NCI-H146 treated with DMSO at 0.1 percent for 48 hours (cell line): ENCODE results near the gene CRKL.
A peak's percentile ranks its signal among the peaks of the same experiment; 100 is the strongest.

Source experiments
- DNase-seq: peaks from one replicate; lab custom pipeline; 2025; ENCODE audit not compliant: unreplicated experiment; lab: John Stamatoyannopoulos, UW

Gene CRKL

GRCh38 chr22:20980523-20980922, 63.3 kb downstream of the CRKL start:
- DNase-seq = no peak

GRCh38 chr22:20980938-20981722, 63.9 kb downstream of the CRKL start:
- DNase-seq = no peak

GRCh38 chr22:20981787-20982562, 64.8 kb downstream of the CRKL start, which contains the start of gene LZTR1:
Gene LZTR1, plus strand, starts transcription at chr22:20982297. Its CDS starts 75 bp downstream, at chr22:20982372.
- peak; percentile 22 for DNase-seq

GRCh38 chr22:20982563-20982882, 65.3 kb downstream of the CRKL start:
- no peak for DNase-seq

GRCh38 chr22:20983081-20983771, 66.0 kb downstream of the CRKL start:
- DNase-seq = no peak

GRCh38 chr22:20985720-20986119, 68.5 kb downstream of the CRKL start:
- DNase-seq = no peak

GRCh38 chr22:20986365-20986764, 69.2 kb downstream of the CRKL start:
- no peak for DNase-seq

- DNase-seq = no peak
These were observed 70.2 kb downstream of the CRKL start for GRCh38 chr22:20987375-20987774.

- DNase-seq = no peak
These were observed 71.5 kb downstream of the CRKL start for GRCh38 chr22:20988573-20989322.

- DNase-seq = no peak
These were observed 72.3 kb downstream of the CRKL start for GRCh38 chr22:20989323-20990138.

- no peak for DNase-seq
These were observed 73.3 kb downstream of the CRKL start for GRCh38 chr22:20990184-20991180.

GRCh38 chr22:20991252-20992055, 74.2 kb downstream of the CRKL start:
- DNase-seq = no peak

- DNase-seq = no peak
These were observed 74.8 kb downstream of the CRKL start for GRCh38 chr22:20992056-20992442.

GRCh38 chr22:20992456-20993303, 75.5 kb downstream of the CRKL start:
- DNase-seq = no peak

GRCh38 chr22:20993304-20994127, 76.3 kb downstream of the CRKL start:
- no peak for DNase-seq

GRCh38 chr22:20994128-20994901, 77.1 kb downstream of the CRKL start:
- no peak for DNase-seq
